ENCODE results near the gene AGPAT2. TPM values are rescaled to one million over a fixed set of nuclear protein-coding genes. Genes with fewer than 3 reads are reported as not detected.

AGPAT2 gene
- total RNA-seq, 2 donors from 2014 or later: 197 to 372 TPM

DNA sequence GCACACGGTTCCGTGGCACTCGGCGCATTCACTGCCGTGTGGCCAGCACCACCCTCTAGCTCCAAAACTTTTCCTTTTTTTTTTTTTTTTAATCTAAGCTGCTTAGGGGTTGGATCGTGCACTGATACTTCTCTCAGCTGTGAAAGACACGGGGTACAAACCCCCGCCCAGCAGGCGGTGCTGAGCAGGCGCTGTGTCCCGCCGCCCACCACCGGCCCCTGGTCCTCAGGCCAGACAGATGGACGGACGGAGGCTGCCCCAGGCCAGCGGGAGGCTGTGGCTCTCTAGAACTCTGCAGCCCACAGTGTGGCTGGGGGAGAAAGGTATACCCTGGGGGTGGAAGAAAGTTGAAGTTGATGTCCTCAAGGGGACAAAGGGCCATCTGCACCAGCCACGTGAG lies 6.2 kb downstream of the AGPAT2 start:
- TF ChIP-seq, protein P1, sequence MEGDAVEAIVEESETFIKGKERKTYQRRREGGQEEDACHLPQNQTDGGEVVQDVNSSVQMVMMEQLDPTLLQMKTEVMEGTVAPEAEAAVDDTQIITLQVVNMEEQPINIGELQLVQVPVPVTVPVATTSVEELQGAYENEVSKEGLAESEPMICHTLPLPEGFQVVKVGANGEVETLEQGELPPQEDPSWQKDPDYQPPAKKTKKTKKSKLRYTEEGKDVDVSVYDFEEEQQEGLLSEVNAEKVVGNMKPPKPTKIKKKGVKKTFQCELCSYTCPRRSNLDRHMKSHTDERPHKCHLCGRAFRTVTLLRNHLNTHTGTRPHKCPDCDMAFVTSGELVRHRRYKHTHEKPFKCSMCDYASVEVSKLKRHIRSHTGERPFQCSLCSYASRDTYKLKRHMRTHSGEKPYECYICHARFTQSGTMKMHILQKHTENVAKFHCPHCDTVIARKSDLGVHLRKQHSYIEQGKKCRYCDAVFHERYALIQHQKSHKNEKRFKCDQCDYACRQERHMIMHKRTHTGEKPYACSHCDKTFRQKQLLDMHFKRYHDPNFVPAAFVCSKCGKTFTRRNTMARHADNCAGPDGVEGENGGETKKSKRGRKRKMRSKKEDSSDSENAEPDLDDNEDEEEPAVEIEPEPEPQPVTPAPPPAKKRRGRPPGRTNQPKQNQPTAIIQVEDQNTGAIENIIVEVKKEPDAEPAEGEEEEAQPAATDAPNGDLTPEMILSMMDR (IDR thresholded peaks at IDR 0.05): no peak
- no peak overlapping the region for H3K9ac ChIP-seq (ENCODE audit: low read depth in 2 of 2, low read length in 2 of 2)
- no peaks in the 10 kb centered on the region for H3K9me3 ChIP-seq
- H3K36me3 ChIP-seq: no peaks in the 10 kb centered on the region
- intact Hi-C loops (cut with DNase I): no loop called here
- H3K27me3 ChIP-seq: no peaks in the 10 kb centered on the region
- H3K27ac ChIP-seq: no peak overlapping the region
- no peak for DNase-seq
- peaks cover 9% of the 10 kb centered on the region for H3K4me1 ChIP-seq
- no peak overlapping the region for H3K4me3 ChIP-seq

DNA sequence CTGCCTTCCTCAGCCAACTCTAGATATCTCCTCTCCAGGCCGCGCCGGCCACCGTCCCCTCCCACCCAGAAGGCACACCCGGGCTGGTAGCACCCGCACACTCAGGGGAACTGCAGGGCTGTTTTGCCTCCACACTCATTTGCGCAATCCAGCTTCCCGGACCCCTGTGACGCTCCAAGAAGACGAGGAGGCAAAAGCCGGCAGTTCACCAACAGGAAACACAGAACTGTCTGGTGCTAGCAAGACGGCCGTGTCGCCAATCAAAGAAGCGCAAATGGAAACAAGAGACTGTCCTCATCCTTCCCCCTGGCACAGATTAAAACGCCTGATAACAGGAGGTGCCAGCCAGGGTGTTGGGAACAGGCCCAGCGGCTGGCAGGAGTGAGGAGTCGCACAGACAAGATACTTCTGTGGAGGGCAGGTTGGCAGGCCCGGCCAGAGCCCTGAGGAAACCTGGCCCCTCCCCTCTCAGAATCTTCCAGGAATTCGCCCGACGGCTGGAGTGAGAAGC lies 7.8 kb downstream of the AGPAT2 start:
- no peaks in the 10 kb centered on the region for H3K27me3 ChIP-seq
- no peak for DNase-seq
- H3K4me1 ChIP-seq: no peaks in the 10 kb centered on the region
- H3K4me3 ChIP-seq: no peak overlapping the region
- no peaks in the 10 kb centered on the region for H3K9me3 ChIP-seq
- TF ChIP-seq, protein P1 (IDR thresholded peaks at IDR 0.05): no peak
- intact Hi-C loops (cut with DNase I): no loop called here
- H3K27ac ChIP-seq: no peak overlapping the region
- H3K36me3 ChIP-seq: no peaks in the 10 kb centered on the region
- no peak overlapping the region for H3K9ac ChIP-seq (ENCODE audit: low read depth in 2 of 2, low read length in 2 of 2)

DNA sequence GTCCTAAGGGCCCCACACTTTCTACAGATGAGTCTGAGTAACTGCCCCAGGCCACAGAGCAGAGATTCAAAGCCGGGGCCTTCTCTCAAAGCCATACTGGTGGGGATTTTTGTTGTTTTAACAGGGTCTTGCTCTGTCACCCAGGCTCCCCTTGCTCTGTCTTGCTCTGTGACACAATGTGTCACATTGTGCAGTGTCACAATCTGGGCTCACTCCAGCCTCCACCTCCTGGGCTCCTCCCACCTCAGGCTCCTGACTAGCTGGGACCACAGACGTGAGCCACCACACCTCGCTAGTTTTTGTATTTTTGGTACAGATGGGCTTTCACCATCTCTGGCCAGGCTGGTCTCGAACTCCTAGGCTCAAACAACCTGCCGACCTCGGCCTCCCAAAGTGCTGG lies 8.6 kb downstream of the AGPAT2 start:
- no peaks in the 10 kb centered on the region for H3K9me3 ChIP-seq
- TF ChIP-seq, protein P1 (IDR thresholded peaks at IDR 0.05): no peak
- H3K27ac ChIP-seq: no peak overlapping the region
- no peak overlapping the region for H3K9ac ChIP-seq (ENCODE audit: low read depth in 2 of 2, low read length in 2 of 2)
- no peak for DNase-seq
- no peaks in the 10 kb centered on the region for H3K27me3 ChIP-seq
- intact Hi-C loops (cut with DNase I): no loop called here
- no peak overlapping the region for H3K4me3 ChIP-seq
- H3K36me3 ChIP-seq: no peaks in the 10 kb centered on the region
- H3K4me1 ChIP-seq: no peaks in the 10 kb centered on the region

DNA sequence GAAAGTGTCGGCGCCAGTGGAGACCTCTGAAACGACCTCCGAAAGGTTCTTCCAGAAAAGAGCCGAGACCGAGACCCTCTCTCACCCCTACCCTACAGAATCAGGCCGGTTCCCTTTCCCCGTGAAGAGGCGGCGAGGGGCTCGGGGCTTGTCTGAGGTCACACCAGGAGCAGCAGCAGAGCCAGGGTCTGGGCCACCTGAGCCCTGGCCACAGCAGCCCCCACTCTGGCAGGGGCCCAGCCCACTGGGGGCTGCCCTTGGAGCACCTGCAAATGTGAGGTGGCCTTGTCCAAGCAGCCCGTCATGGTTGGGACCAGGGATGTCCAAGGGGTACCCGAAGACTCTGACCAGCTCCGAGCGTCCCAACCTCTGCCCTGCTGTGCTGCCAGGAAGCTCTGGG lies 9.2 kb downstream of the AGPAT2 start:
- intact Hi-C loops (cut with DNase I): no loop called here
- DNase-seq: no peak
- H3K36me3 ChIP-seq: no peaks in the 10 kb centered on the region
- H3K27me3 ChIP-seq: no peaks in the 10 kb centered on the region
- H3K4me1 ChIP-seq: no peaks in the 10 kb centered on the region
- no peaks in the 10 kb centered on the region for H3K9me3 ChIP-seq
- H3K4me3 ChIP-seq: no peak overlapping the region
- no peak overlapping the region for H3K9ac ChIP-seq (ENCODE audit: low read depth in 2 of 2, low read length in 2 of 2)
- no peak overlapping the region for H3K27ac ChIP-seq
- TF ChIP-seq, protein P1 (IDR thresholded peaks at IDR 0.05): no peak

DNA sequence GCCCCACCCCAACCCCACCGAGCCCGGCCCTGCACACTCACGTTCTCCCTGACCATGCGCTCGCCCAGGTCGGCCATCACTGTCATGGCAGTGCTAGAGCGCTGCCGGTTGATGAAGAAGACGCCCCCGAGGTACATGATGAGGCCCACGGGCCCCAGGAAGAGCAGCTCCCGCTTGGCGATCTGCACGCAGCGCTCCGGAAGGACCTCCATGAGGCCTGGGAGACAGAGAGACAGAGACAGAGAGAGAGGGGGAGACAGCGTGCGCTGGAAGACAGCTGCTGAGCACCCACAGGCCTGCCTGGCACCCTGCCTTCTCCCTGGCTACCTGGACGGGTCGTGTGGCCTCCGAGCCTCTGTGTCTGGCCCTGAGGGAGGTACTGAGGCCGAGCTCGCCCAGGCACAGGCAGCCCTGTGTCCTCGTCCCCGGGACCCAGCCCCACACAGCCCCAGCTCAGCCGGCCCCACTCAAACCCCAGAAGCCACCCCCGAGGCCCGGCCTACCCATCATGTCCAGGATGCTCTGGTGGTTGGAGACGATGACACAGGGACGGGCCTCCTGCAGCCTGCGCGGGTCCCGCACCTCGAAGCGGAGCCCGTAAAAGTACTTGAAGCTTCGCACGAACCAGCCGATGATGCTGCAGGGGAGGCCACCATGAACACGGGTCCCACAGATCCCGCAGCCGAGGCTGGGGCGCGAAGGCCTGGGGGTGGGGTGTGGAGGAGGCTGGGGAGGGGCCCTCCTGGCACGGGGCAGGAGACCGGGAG lies 10.2 kb downstream of the AGPAT2 start:
- Histone ChIP-seq H3K4me3 (no peak overlapping the region), H3K27ac (no peak overlapping the region), H3K27me3 (no peaks in the 10 kb centered on the region), H3K36me3 (no peaks in the 10 kb centered on the region), H3K4me1 (no peaks in the 10 kb centered on the region), H3K9me3 (no peaks in the 10 kb centered on the region), H3K9ac (ENCODE audit: low read depth in 2 of 2, low read length in 2 of 2) (no peak overlapping the region)
- no peak for DNase-seq
- TF ChIP-seq, protein P1 (IDR thresholded peaks at IDR 0.05): no peak
- intact Hi-C loops (cut with DNase I): no loop called here

Measured in colonic mucosa (tissue), 4 donors.